Measurements from ENCODE around the gene B9D2. TPM values are rescaled to one million over a fixed set of nuclear protein-coding genes. Genes with fewer than 3 reads are reported as not detected.
A peak's percentile ranks its signal among the peaks of the same experiment; 100 is the strongest.
"Not testable (repeated sequence)": the region's sequence is repeated elsewhere in the genome, so short reads cannot be mapped to it uniquely, and the experiment has no call there.

Gene B9D2
- total RNA-seq, 1 donor = 26.4 TPM

GRCh38 chr19:41356984-41357739 lies 6.8 kb downstream of the B9D2 start:
- no peak for DNase-seq (ENCODE audit: low read depth in 2 of 3, low spot score in 2 of 3)

GRCh38 chr19:41355802-41356201 lies 8.1 kb downstream of the B9D2 start:
- no peak for DNase-seq (ENCODE audit: low read depth in 2 of 3, low spot score in 2 of 3)

- DNase-seq (ENCODE audit: low read depth in 2 of 3, low spot score in 2 of 3) = no peak
These were observed 8.9 kb downstream of the B9D2 start for GRCh38 chr19:41355035-41355434.

GRCh38 chr19:41354343-41354953 lies 9.5 kb downstream of the B9D2 start:
- DNase-seq (ENCODE audit: low read depth in 2 of 3, low spot score in 2 of 3) = no peak

- DNase-seq (ENCODE audit: low read depth in 2 of 3, low spot score in 2 of 3) = peak; percentile 83 to 92 (median 87)
These were observed 10.2 kb downstream of the B9D2 start, which contains the start of gene TGFB1 for GRCh38 chr19:41353466-41354342. Gene TGFB1, minus strand, starts transcription at chr19:41353922. Its CDS starts 878 bp downstream, at chr19:41353044.

GRCh38 chr19:41352609-41353465 lies 11.1 kb downstream of the B9D2 start:
- DNase-seq (ENCODE audit: low read depth in 2 of 3, low spot score in 2 of 3) = peak in 2 of 3 donors; percentile 74 to 79

- no peak for DNase-seq (ENCODE audit: low read depth in 2 of 3, low spot score in 2 of 3)
These were observed 11.7 kb downstream of the B9D2 start for GRCh38 chr19:41352279-41352608.

GRCh38 chr19:41351339-41352245 lies 12.4 kb downstream of the B9D2 start:
- DNase-seq (ENCODE audit: low read depth in 2 of 3, low spot score in 2 of 3) = peak; percentile 74 to 92 (median 90)

GRCh38 chr19:41350735-41351338 lies 13.1 kb downstream of the B9D2 start:
- peak in 2 of 3 donors; percentile 53 to 68 for DNase-seq (ENCODE audit: low read depth in 2 of 3, low spot score in 2 of 3)

- DNase-seq (ENCODE audit: low read depth in 2 of 3, low spot score in 2 of 3) = not testable (repeated sequence)
These were observed 17.0 kb downstream of the B9D2 start for GRCh38 chr19:41346916-41347315.

GRCh38 chr19:41344162-41344561 lies 19.8 kb downstream of the B9D2 start:
- DNase-seq (ENCODE audit: low read depth in 2 of 3, low spot score in 2 of 3) = no peak

- no peak for DNase-seq (ENCODE audit: low read depth in 2 of 3, low spot score in 2 of 3)
These were observed 22.1 kb downstream of the B9D2 start for GRCh38 chr19:41341669-41342490.

- DNase-seq (ENCODE audit: low read depth in 2 of 3, low spot score in 2 of 3) = no peak
These were observed 24.0 kb downstream of the B9D2 start for GRCh38 chr19:41339936-41340335.

GRCh38 chr19:41335467-41335866 lies 28.5 kb downstream of the B9D2 start:
- no peak for DNase-seq (ENCODE audit: low read depth in 2 of 3, low spot score in 2 of 3)

- DNase-seq (ENCODE audit: low read depth in 2 of 3, low spot score in 2 of 3) = peak in 2 of 3 donors; percentile 51 to 57
These were observed 29.2 kb downstream of the B9D2 start for GRCh38 chr19:41334793-41335192.

GRCh38 chr19:41332468-41332867 lies 31.5 kb downstream of the B9D2 start:
- DNase-seq (ENCODE audit: low read depth in 2 of 3, low spot score in 2 of 3) = no peak

- no peak for DNase-seq (ENCODE audit: low read depth in 2 of 3, low spot score in 2 of 3)
These were observed 31.9 kb downstream of the B9D2 start for GRCh38 chr19:41332000-41332399.
